HEK293T (cell line): Measurements from ENCODE around the gene ZBTB20.

Experiments
- CTCF ChIA-PET: fragments of 350-600 bp; formaldehyde crosslinking; extraction: SDS; loops from one replicate; lab custom pipeline; 2021; ENCODE audit warnings: antibody characterized with exemption, inconsistent platforms; lab: Yijun Ruan, JAX
- POLR2A ChIA-PET: fragments of 350-600 bp; formaldehyde crosslinking; extraction: SDS; loops from one replicate; lab custom pipeline; 2020; ENCODE audit warnings: antibody characterized with exemption, inconsistent platforms; lab: Yijun Ruan, JAX
- DNase-seq: peaks from one replicate; pipeline ENCODE4 v3.0.0; 2012; ENCODE audit warnings: mixed read lengths; ENCODE audit errors: extremely low spot score
- ARNT ChIP-seq: fragments of 450-650 bp; IDR thresholded peaks from 2 replicates; pipeline ENCODE4 v1.6.1; 2017; ENCODE audit warnings: mild to moderate bottlenecking
- BHLHE40 ChIP-seq: fragments of 450-650 bp; IDR thresholded peaks from 2 replicates; pipeline ENCODE4 v1.6.1; 2016; ENCODE audit warnings: mild to moderate bottlenecking, moderate library complexity, borderline replicate concordance
- CTBP1 ChIP-seq: fragments of 450-650 bp; IDR thresholded peaks from 2 replicates; pipeline ENCODE4 v1.6.1; 2016; ENCODE audit warnings: borderline replicate concordance
- ELF4 ChIP-seq: fragments of 450-650 bp; IDR thresholded peaks from 2 replicates; pipeline ENCODE4 v1.6.1; 2017; ENCODE audit warnings: antibody characterized with exemption
- FOXA1 ChIP-seq: fragments of 450-650 bp; IDR thresholded peaks from 2 replicates; pipeline ENCODE4 v1.6.1; 2016; ENCODE audit warnings: mild to moderate bottlenecking
- FOXK2 ChIP-seq: fragments of 450-650 bp; IDR thresholded peaks from 2 replicates; pipeline ENCODE4 v1.6.1; 2016; ENCODE audit warnings: mild to moderate bottlenecking
- FOXM1 ChIP-seq: fragments of 450-650 bp; IDR thresholded peaks from 2 replicates; pipeline ENCODE4 v1.6.1; 2017; ENCODE audit warnings: mild to moderate bottlenecking, borderline replicate concordance
- HDGF ChIP-seq: fragments of 450-650 bp; IDR thresholded peaks from 2 replicates; pipeline ENCODE4 v1.6.1; 2017; ENCODE audit warnings: antibody characterized with exemption, borderline replicate concordance
- L3MBTL2 ChIP-seq: fragments of 450-650 bp; conservative IDR thresholded peaks from 2 replicates; pipeline ENCODE4 v1.6.1; 2016; ENCODE audit warnings: mild to moderate bottlenecking
- LEF1 ChIP-seq: fragments of 450-650 bp; IDR thresholded peaks from 2 replicates; pipeline ENCODE4 v1.6.1; 2017; ENCODE audit warnings: mild to moderate bottlenecking, borderline replicate concordance
- NFRKB ChIP-seq: fragments of 450-650 bp; IDR thresholded peaks from 2 replicates; pipeline ENCODE4 v1.6.1; 2016; ENCODE audit warnings: mild to moderate bottlenecking, moderate library complexity
- PKNOX1 ChIP-seq: fragments of 450-650 bp; IDR thresholded peaks from 2 replicates; pipeline ENCODE4 v1.6.1; 2016
- SP1 ChIP-seq: fragments of 450-650 bp; IDR thresholded peaks from 2 replicates; pipeline ENCODE4 v1.6.1; 2017
- SUZ12 ChIP-seq: fragments of 450-650 bp; IDR thresholded peaks from 2 replicates; pipeline ENCODE4 v1.6.1; 2016; ENCODE audit warnings: mild to moderate bottlenecking
- TARDBP ChIP-seq: fragments of 450-650 bp; IDR thresholded peaks from 2 replicates; pipeline ENCODE4 v1.6.1; 2016
- ZNF384 ChIP-seq: fragments of 450-650 bp; IDR thresholded peaks from 2 replicates; pipeline ENCODE4 v1.6.1; 2016

Gene ZBTB20

GRCh38 chr3:114451051-114451451 lies 696.0 kb downstream of the ZBTB20 start:
- POLR2A ChIA-PET, result interaction anchor here (0.6 kb wide), 1 partner anchor 94 kb away, joined by 3 read pairs; no protein-coding TSS in a partner anchor
- no peak for TF ChIP-seq SUZ12
- no peak for TF ChIP-seq ELF4
- TF ChIP-seq BHLHE40, result no peak
- TF ChIP-seq CTBP1, result no peak
- no peak for TF ChIP-seq ARNT
- no peak for TF ChIP-seq ZNF384
- no peak for TF ChIP-seq FOXK2
- no peak for TF ChIP-seq HDGF
- CTCF ChIA-PET, result interaction anchor here (0.7 to 1.1 kb wide), 2 partner anchors 11 to 27 kb away, joined by 3 to 7 read pairs; no protein-coding TSS in a partner anchor
- DNase-seq, result no peak

DNA sequence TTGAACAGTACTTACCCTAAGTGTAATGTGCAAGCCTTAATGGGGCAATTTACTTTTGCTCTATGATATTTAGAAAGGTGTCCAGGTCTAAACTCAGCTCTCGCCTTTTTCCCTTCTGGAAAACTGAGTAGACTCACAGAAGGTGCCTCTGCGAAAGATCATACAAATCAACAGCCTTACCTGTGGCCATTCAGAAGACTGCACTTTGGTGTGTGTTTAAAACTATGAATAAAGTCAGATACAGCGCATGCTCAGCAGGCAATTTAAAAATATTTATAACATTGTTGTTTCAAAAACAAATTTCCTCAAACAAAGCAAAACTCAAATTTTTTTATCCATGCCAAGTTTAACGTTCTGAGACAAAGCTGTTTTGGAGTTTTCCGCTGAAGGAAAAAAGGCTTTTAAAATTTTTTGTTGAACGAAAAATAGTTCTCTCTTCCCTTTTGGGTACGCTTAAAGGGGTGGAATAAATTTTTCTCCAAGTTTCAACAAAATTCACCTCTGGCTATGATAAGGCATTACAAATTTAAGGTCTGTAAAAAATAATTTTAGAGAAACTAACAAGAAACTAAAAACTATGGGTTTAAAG lies 697.0 kb downstream of the ZBTB20 start:
- ChIA-PET CTCF (interaction anchor here (0.7 to 1.1 kb wide), 4 partner anchors 10 to 66 kb away, joined by 3 to 4 read pairs (median 3); no protein-coding TSS in a partner anchor), POLR2A (no interaction called here)
- DNase-seq, result no peak
- TF ChIP-seq CTBP1, result no peak
- no peak for TF ChIP-seq ZNF384
- TF ChIP-seq PKNOX1, result no peak
- no peak for TF ChIP-seq FOXK2
- no peak for TF ChIP-seq NFRKB
- TF ChIP-seq FOXA1, result no peak

- DNase-seq, result no peak
- ChIA-PET POLR2A (no interaction called here), CTCF (interaction anchor here (0.7 to 1.0 kb wide), 2 partner anchors 20 to 66 kb away, joined by 3 to 4 read pairs; no protein-coding TSS in a partner anchor)
- TF ChIP-seq LEF1, result no peak
- TF ChIP-seq BHLHE40, result no peak
- no peak for TF ChIP-seq CTBP1
- TF ChIP-seq FOXK2, result no peak
- no peak for TF ChIP-seq SP1
- no peak for TF ChIP-seq ARNT
- TF ChIP-seq HDGF, result no peak
- no peak for TF ChIP-seq NFRKB
- TF ChIP-seq ELF4, result no peak
- TF ChIP-seq SUZ12, result no peak
- TF ChIP-seq FOXA1, result no peak
- no peak for TF ChIP-seq TARDBP
- no peak for TF ChIP-seq FOXM1
- TF ChIP-seq PKNOX1, result no peak
- TF ChIP-seq L3MBTL2, result no peak
- TF ChIP-seq ZNF384, result no peak
These were observed 697.6 kb downstream of the ZBTB20 start for GRCh38 chr3:114449271-114450007.

DNA sequence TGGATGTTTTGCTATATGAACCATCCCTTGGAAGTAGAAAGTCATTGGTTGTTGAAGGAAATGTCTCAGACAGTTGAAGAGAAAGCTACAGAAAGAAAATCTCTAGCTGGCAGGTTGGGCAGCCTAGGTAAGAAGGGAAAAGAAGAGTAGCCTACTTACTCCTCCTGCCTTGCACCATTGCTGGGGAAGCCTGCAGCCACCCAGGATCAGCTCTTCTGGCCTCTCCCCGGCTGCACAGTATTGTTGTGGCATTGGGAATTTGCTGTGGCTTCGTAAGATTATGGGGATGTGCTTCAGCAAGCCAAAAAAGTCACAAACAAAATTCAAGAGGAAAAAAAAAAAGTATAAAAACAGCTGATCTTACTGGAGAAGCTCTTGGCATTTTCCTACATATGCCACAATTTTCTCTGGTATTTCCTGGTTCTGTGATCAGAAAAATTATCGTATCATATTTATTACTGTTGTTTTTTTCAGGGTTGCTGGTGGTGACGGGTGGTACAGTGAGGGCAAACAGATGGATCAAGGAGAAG lies 699.1 kb downstream of the ZBTB20 start:
- CTCF ChIA-PET, result no interaction called here
- POLR2A ChIA-PET, result no interaction called here
- TF ChIP-seq SP1 (no peak), CTBP1 (no peak), ARNT (no peak), BHLHE40 (no peak), FOXM1 (no peak), FOXA1 (no peak), SUZ12 (no peak), ELF4 (no peak), ZNF384 (no peak), TARDBP (no peak), L3MBTL2 (no peak), LEF1 (no peak), HDGF (no peak), FOXK2 (no peak), NFRKB (no peak), PKNOX1 (no peak)
- DNase-seq, result no peak

- DNase-seq, result no peak
- CTCF ChIA-PET, result no interaction called here
These were observed 699.5 kb downstream of the ZBTB20 start for GRCh38 chr3:114447545-114447944.

More at GRCh38 chr3:114447545-114447944, 699.5 kb downstream of the ZBTB20 start:
- no peak for TF ChIP-seq TARDBP
- TF ChIP-seq L3MBTL2, result no peak
- TF ChIP-seq LEF1, result no peak
- TF ChIP-seq ARNT, result no peak
- TF ChIP-seq CTBP1, result no peak
- no peak for TF ChIP-seq NFRKB
- TF ChIP-seq PKNOX1, result no peak
- TF ChIP-seq BHLHE40, result no peak
- TF ChIP-seq ZNF384, result no peak
- TF ChIP-seq SUZ12, result no peak
- no peak for TF ChIP-seq FOXK2
- TF ChIP-seq ELF4, result no peak
- TF ChIP-seq FOXA1, result no peak
- TF ChIP-seq FOXM1, result no peak
- TF ChIP-seq HDGF, result no peak
- POLR2A ChIA-PET, result no interaction called here
